HL-60 (cell line): ENCODE data around the gene BMERB1.

Source experiments
- DNase-seq, 2 experiments: peaks; one replicate each; pipeline ENCODE4 v3.0.0-alpha.2; 2010 to 2020; ENCODE audit warnings: low read depth in 1 of 2, low spot score in 1 of 2
- H3K27ac ChIP-seq: fragments of 250-450 bp; sonication (Bioruptor Pico); replicated peaks from 2 replicates; pipeline ENCODE4 v1.5.1; 2020; ENCODE audit warnings: mild to moderate bottlenecking, moderate library complexity
- H3K27me3 ChIP-seq: fragments of 250-450 bp; sonication (Bioruptor Pico); 2 replicates; pipeline ENCODE4 v1.5.1; 2021; ENCODE audit warnings: mild to moderate bottlenecking, moderate library complexity; ENCODE audit not compliant: insufficient read depth, poor library complexity, severe bottlenecking
- H3K4me3 ChIP-seq: replicated peaks from 2 replicates; pipeline ENCODE4 v1.5.1; 2011; ENCODE audit warnings: mild to moderate bottlenecking, control low read depth, low read length; ENCODE audit not compliant: insufficient read depth
- CTCF ChIP-seq: IDR thresholded peaks from one replicate; pipeline ENCODE4 v1.5.1; 2011; ENCODE audit warnings: low read length, control low read depth, inconsistent platforms; ENCODE audit not compliant: insufficient read depth
- GABPA ChIP-seq: IDR thresholded peaks from 2 replicates; pipeline ENCODE4 v1.6.1; 2012; ENCODE audit warnings: low read depth
- POLR2AphosphoS5 ChIP-seq: IDR thresholded peaks from 2 replicates; pipeline ENCODE4 v1.6.1; 2012; ENCODE audit warnings: low read depth
- SPI1 ChIP-seq: IDR thresholded peaks from 2 replicates; pipeline ENCODE4 v1.6.1; 2012; ENCODE audit warnings: low read depth, mild to moderate bottlenecking, borderline replicate concordance
- TF ChIP-seq, protein P1 (sequence below): IDR thresholded peaks from 2 replicates; pipeline ENCODE4 v1.6.1; 2012; ENCODE audit warnings: low read depth; ENCODE audit not compliant: insufficient replicate concordance

BMERB1 gene

GRCh38 chr16:15487336-15488284, 53.2 kb downstream of the BMERB1 start:
- DNase-seq: no peak
- Histone ChIP-seq H3K4me3 (no peak overlapping the region), H3K27ac (no peak overlapping the region), H3K27me3 (no peaks in the 10 kb centered on the region)
- TF ChIP-seq SPI1: no peak
- TF ChIP-seq, protein P1, sequence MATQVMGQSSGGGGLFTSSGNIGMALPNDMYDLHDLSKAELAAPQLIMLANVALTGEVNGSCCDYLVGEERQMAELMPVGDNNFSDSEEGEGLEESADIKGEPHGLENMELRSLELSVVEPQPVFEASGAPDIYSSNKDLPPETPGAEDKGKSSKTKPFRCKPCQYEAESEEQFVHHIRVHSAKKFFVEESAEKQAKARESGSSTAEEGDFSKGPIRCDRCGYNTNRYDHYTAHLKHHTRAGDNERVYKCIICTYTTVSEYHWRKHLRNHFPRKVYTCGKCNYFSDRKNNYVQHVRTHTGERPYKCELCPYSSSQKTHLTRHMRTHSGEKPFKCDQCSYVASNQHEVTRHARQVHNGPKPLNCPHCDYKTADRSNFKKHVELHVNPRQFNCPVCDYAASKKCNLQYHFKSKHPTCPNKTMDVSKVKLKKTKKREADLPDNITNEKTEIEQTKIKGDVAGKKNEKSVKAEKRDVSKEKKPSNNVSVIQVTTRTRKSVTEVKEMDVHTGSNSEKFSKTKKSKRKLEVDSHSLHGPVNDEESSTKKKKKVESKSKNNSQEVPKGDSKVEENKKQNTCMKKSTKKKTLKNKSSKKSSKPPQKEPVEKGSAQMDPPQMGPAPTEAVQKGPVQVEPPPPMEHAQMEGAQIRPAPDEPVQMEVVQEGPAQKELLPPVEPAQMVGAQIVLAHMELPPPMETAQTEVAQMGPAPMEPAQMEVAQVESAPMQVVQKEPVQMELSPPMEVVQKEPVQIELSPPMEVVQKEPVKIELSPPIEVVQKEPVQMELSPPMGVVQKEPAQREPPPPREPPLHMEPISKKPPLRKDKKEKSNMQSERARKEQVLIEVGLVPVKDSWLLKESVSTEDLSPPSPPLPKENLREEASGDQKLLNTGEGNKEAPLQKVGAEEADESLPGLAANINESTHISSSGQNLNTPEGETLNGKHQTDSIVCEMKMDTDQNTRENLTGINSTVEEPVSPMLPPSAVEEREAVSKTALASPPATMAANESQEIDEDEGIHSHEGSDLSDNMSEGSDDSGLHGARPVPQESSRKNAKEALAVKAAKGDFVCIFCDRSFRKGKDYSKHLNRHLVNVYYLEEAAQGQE: no peak
- no peak for TF ChIP-seq GABPA
- TF ChIP-seq POLR2AphosphoS5: no peak
- no peak for TF ChIP-seq CTCF

DNA sequence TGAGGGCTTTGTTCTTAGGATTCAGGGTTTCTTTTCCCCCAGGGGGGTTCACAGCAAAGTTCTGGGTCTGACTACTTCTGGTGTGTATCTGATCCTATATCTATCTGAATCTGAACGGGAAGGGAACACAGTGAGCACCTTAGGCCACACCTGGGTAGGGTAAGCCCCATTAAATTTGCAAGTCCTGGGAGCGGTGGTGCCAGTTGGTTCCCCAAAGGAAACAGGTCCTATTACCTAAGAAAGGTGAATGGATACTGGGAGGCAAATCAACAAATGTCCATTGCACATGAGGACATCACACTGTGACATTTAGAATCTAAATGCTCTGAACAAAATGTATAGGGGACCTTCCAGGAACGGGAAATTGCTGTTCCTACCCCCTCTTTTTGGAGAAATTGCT, 54.6 kb downstream of the BMERB1 start:
- H3K27me3 ChIP-seq: no peaks in the 10 kb centered on the region
- no peak for DNase-seq
- no peak overlapping the region for H3K27ac ChIP-seq
- no peak for TF ChIP-seq SPI1
- no peak for TF ChIP-seq GABPA
- no peak for TF ChIP-seq CTCF
- no peak for TF ChIP-seq POLR2AphosphoS5
- TF ChIP-seq, protein P1: no peak
- no peak overlapping the region for H3K4me3 ChIP-seq

GRCh38 chr16:15490123-15490711, 55.8 kb downstream of the BMERB1 start:
- H3K27ac ChIP-seq: no peak overlapping the region
- TF ChIP-seq GABPA (no peak), CTCF (no peak), POLR2AphosphoS5 (no peak), SPI1 (no peak)
- TF ChIP-seq, protein P1: no peak
- H3K27me3 ChIP-seq: no peaks in the 10 kb centered on the region
- no peak for DNase-seq
- no peak overlapping the region for H3K4me3 ChIP-seq
